Osteocyte (in vitro differentiated cells): ENCODE results near the gene CRB1. TPM values are rescaled to one million over a fixed set of nuclear protein-coding genes. Genes with fewer than 3 reads are reported as not detected.

ENCODE experiments used
- DNase-seq: peaks from one replicate; pipeline ENCODE4 v3.0.0; 2021; ENCODE audit warnings: mixed read lengths; ENCODE audit not compliant: unreplicated experiment; ENCODE audit errors: extremely low spot score
- H3K27ac Mint-ChIP-seq: one replicate; pipeline ENCODE4 v1.8.0; 2021; ENCODE audit warnings: mild to moderate bottlenecking, mixed read lengths; ENCODE audit not compliant: unreplicated experiment
- H3K27me3 Mint-ChIP-seq: one replicate; pipeline ENCODE4 v1.8.0; 2021; ENCODE audit warnings: mixed read lengths; ENCODE audit not compliant: unreplicated experiment
- H3K36me3 Mint-ChIP-seq: one replicate; pipeline ENCODE4 v1.8.0; 2021; ENCODE audit warnings: mixed read lengths; ENCODE audit not compliant: unreplicated experiment
- H3K4me1 Mint-ChIP-seq: one replicate; pipeline ENCODE4 v1.8.0; 2021; ENCODE audit warnings: mixed read lengths; ENCODE audit not compliant: unreplicated experiment
- H3K4me3 Mint-ChIP-seq: one replicate; pipeline ENCODE4 v1.8.0; 2021; ENCODE audit warnings: mild to moderate bottlenecking, moderate library complexity, mixed read lengths; ENCODE audit not compliant: unreplicated experiment
- H3K9me3 Mint-ChIP-seq: one replicate; pipeline ENCODE4 v1.8.0; 2021; ENCODE audit warnings: mixed read lengths; ENCODE audit not compliant: unreplicated experiment
- total RNA-seq: library from RNA; stranded (reverse); gene quantifications from 2 replicates; pipeline ENCODE4 v1.2.1, GENCODE V29; 2021
- TF ChIP-seq, protein P1 (sequence below): fragments of 200-600 bp; sonication (generic); IDR thresholded peaks from 2 replicates; pipeline ENCODE4 v1.5.0; 2021; ENCODE audit warnings: antibody characterized with exemption, mild to moderate bottlenecking, moderate library complexity

Gene CRB1
- total RNA-seq, 1 donor from 2014 or later = not detected

DNA sequence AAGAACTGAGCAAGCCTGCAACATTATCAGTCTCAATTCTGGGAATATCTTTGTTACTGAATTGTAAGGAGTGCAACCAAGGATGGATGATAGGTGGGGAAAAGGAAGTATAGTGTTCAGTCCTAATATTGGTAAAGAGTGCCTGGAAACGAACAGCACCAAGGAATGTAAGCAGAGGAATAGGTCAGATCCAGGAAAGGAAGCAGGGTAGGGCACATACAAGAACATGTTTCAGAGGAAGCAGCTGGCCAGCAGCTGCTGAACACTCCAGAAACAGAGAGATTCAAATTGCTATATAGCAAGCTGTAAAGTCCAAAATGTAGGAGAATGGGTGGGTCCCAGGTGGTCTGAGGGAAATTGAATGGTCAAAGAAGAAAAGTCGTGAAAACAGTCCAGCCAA, 37.9 kb downstream of the CRB1 start:
- no peak for DNase-seq
- no peak overlapping the region for H3K4me3 Mint-ChIP-seq
- no peaks in the 10 kb centered on the region for H3K9me3 Mint-ChIP-seq
- no peak overlapping the region for H3K27ac Mint-ChIP-seq
- no peaks in the 10 kb centered on the region for H3K27me3 Mint-ChIP-seq
- no peaks in the 10 kb centered on the region for H3K36me3 Mint-ChIP-seq
- peaks cover 3% of the 10 kb centered on the region for H3K4me1 Mint-ChIP-seq
- TF ChIP-seq, protein P1, sequence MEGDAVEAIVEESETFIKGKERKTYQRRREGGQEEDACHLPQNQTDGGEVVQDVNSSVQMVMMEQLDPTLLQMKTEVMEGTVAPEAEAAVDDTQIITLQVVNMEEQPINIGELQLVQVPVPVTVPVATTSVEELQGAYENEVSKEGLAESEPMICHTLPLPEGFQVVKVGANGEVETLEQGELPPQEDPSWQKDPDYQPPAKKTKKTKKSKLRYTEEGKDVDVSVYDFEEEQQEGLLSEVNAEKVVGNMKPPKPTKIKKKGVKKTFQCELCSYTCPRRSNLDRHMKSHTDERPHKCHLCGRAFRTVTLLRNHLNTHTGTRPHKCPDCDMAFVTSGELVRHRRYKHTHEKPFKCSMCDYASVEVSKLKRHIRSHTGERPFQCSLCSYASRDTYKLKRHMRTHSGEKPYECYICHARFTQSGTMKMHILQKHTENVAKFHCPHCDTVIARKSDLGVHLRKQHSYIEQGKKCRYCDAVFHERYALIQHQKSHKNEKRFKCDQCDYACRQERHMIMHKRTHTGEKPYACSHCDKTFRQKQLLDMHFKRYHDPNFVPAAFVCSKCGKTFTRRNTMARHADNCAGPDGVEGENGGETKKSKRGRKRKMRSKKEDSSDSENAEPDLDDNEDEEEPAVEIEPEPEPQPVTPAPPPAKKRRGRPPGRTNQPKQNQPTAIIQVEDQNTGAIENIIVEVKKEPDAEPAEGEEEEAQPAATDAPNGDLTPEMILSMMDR = no peak

DNA sequence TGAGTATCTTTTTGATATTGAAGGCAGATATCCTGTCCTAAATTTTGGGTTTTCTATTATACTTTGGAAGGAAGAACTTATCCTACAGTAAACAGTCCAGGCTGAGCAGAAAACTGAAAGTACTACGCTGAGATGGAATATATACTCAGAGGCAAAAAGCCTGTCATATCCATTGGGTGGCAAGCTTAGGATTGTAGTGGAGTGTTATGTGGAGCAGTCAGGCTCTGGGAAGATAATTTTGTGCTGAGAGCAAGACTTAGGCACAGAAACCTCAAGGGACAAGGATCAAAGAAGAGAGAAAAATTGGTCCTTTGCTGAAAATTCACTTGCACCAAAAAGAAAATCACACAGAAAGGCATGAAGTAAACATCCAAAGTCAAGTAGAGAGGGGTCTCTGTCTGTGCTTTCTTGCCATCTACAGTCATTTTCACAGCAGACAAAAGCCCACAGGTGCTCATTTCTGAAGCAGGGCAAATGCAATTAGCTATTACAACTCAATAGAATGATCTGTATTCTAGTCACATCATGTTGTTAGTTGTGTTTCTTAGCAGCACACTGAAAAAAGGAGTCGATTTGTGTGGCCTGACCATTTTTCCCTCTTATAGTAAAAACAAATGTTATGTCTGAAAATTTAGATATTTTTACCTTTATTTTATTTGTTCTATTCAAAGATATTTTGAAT, 38.5 kb downstream of the CRB1 start:
- peaks cover 3% of the 10 kb centered on the region for H3K4me1 Mint-ChIP-seq
- no peak for DNase-seq
- H3K9me3 Mint-ChIP-seq = no peaks in the 10 kb centered on the region
- no peak overlapping the region for H3K4me3 Mint-ChIP-seq
- H3K27me3 Mint-ChIP-seq = no peaks in the 10 kb centered on the region
- no peaks in the 10 kb centered on the region for H3K36me3 Mint-ChIP-seq
- H3K27ac Mint-ChIP-seq = no peak overlapping the region
- TF ChIP-seq, protein P1 = no peak

DNA sequence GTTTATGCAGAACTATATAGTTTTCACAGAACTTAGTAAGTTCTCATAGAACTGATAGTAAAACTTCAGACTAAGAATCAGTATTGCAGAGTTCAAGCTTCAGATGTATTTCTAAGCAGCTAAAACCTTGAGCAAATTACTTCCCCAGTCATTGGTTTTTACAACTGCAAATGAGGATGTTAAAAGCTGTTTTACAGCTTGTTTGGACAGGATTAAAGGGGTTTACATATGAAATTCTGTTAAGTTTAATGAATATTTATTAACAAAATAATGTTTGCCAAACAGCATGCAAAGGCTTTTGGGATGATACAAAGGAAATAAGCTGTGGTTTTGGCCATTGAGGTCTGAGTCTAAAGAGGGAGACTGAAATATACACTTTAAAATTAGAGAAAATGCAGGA, 39.1 kb downstream of the CRB1 start:
- no peaks in the 10 kb centered on the region for H3K27me3 Mint-ChIP-seq
- H3K4me3 Mint-ChIP-seq = no peak overlapping the region
- no peak overlapping the region for H3K27ac Mint-ChIP-seq
- H3K36me3 Mint-ChIP-seq = no peaks in the 10 kb centered on the region
- no peak for DNase-seq
- TF ChIP-seq, protein P1 = no peak
- H3K9me3 Mint-ChIP-seq = no peaks in the 10 kb centered on the region
- peaks cover 3% of the 10 kb centered on the region for H3K4me1 Mint-ChIP-seq

DNA sequence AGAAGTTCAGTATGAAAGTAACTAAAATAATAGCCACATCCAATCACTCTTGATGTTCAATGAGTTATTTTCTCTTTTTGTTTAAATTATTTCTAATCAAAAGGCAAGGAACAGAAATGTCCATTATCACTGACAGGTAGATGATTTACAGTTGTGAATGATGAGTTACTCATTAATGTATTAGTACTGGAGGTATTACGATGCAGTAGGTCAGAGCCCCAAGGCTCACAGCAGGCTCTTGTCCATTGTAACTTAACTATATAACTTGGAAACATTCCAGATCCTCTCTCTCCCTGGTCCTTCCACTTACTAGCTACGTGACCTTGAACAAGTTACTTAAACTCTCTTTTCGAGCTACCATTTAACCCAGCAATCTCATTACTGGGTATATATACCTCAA, 39.5 kb downstream of the CRB1 start:
- no peak for DNase-seq
- H3K9me3 Mint-ChIP-seq = no peaks in the 10 kb centered on the region
- no peaks in the 10 kb centered on the region for H3K36me3 Mint-ChIP-seq
- no peaks in the 10 kb centered on the region for H3K27me3 Mint-ChIP-seq
- H3K4me3 Mint-ChIP-seq = no peak overlapping the region
- TF ChIP-seq, protein P1 = no peak
- peaks cover 3% of the 10 kb centered on the region for H3K4me1 Mint-ChIP-seq
- no peak overlapping the region for H3K27ac Mint-ChIP-seq

DNA sequence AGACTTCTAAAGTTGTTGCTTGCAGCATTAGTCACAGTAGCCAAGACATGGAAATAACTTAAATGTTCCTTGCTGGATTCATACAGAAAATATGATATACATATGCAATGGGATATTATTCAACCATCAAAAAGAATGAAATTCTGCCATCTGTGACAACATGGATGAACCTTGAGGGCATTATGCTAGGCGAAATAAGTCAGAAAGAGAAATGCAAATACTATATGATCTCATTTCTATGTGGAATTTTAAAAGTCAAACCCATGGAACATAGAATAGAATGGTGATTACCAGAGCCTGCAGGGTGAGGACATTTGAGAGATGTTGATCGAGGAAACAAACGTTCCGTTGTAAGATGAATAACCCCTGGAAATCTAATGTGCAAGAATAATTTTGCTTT, 43.0 kb downstream of the CRB1 start:
- TF ChIP-seq, protein P1 = no peak
- no peak for DNase-seq
- no peaks in the 10 kb centered on the region for H3K9me3 Mint-ChIP-seq
- H3K27ac Mint-ChIP-seq = no peak overlapping the region
- no peaks in the 10 kb centered on the region for H3K36me3 Mint-ChIP-seq
- peaks cover 11% of the 10 kb centered on the region for H3K4me1 Mint-ChIP-seq
- no peaks in the 10 kb centered on the region for H3K27me3 Mint-ChIP-seq
- H3K4me3 Mint-ChIP-seq = no peak overlapping the region
